Measurements from ENCODE around the gene PRELID1. TPM values are rescaled to one million over a fixed set of nuclear protein-coding genes. Genes with fewer than 3 reads are reported as not detected.
A peak's percentile ranks its signal among the peaks of the same experiment; 100 is the strongest.

PRELID1 gene
- polyA plus RNA-seq, 3 donors: 264 to 510 (median 490) TPM

- no peak overlapping the region for H3K27ac ChIP-seq (ENCODE audit: low read depth in 1 of 2, low read length in 2 of 2)
- H3K4me3 ChIP-seq (replicated peaks in 1 of 3; ENCODE audit: low read depth in 2 of 3, low read length in 3 of 3): peak overlapping the region in 1 of 3 experiments; percentile 99
- H3K36me3 ChIP-seq (replicated peaks in 1 of 2; ENCODE audit: control insufficient read depth in 1 of 2, insufficient read depth in 2 of 2, low read length in 2 of 2): peaks cover 26 to 49% of the 10 kb centered on the region in 2 donors
- peaks cover 63% of the 10 kb centered on the region for H4K20me1 ChIP-seq (ENCODE audit: insufficient read depth, low read length)
- peaks cover 42 to 52% of the 10 kb centered on the region in 2 donors for H3K4me1 ChIP-seq (ENCODE audit: control insufficient read depth in 1 of 2, insufficient read depth in 2 of 2, low read length in 2 of 2)
- no peak for DNase-seq
- 71% methylated on average over 2 of the region's 3 CpGs for WGBS (ENCODE audit: insufficient coverage)
- no peaks in the 10 kb centered on the region for H3K27me3 ChIP-seq (ENCODE audit: control insufficient read depth in 2 of 2, insufficient read depth in 2 of 2, low read length in 2 of 2)
- TF ChIP-seq, protein P1, sequence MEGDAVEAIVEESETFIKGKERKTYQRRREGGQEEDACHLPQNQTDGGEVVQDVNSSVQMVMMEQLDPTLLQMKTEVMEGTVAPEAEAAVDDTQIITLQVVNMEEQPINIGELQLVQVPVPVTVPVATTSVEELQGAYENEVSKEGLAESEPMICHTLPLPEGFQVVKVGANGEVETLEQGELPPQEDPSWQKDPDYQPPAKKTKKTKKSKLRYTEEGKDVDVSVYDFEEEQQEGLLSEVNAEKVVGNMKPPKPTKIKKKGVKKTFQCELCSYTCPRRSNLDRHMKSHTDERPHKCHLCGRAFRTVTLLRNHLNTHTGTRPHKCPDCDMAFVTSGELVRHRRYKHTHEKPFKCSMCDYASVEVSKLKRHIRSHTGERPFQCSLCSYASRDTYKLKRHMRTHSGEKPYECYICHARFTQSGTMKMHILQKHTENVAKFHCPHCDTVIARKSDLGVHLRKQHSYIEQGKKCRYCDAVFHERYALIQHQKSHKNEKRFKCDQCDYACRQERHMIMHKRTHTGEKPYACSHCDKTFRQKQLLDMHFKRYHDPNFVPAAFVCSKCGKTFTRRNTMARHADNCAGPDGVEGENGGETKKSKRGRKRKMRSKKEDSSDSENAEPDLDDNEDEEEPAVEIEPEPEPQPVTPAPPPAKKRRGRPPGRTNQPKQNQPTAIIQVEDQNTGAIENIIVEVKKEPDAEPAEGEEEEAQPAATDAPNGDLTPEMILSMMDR (IDR thresholded peaks at IDR 0.05): no peak
- H3K9ac ChIP-seq (ENCODE audit: insufficient read depth, low read length, poor library complexity, severe bottlenecking): no peak overlapping the region
- Mint-ChIP-seq H3K27ac (no peak overlapping the region), H3K9me3 (no peaks in the 10 kb centered on the region), H3K4me3 (no peak overlapping the region), H3K36me3 (peaks cover 29 to 46% of the 10 kb centered on the region in 2 donors), H3K4me1 (peaks cover 51% of the 10 kb centered on the region), H3K27me3 (ENCODE audit: low read depth in 3 of 3) (peaks cover 0 to 1% (median 0%) of the 10 kb centered on the region in 3 donors)
- intact Hi-C loops (cut with micrococcal nuclease): loop anchor here in 1 of 2 donors (5.0 kb wide), 1 partner anchor 37 kb away; the partner anchor contains the start of gene MXD3
- peaks cover 75% of the 10 kb centered on the region for H3K79me2 ChIP-seq (ENCODE audit: insufficient read depth, low read length)
- H2AFZ ChIP-seq (ENCODE audit: insufficient read depth, low read depth, low read length, poor library complexity, severe bottlenecking): no peak overlapping the region
- H3K9me3 ChIP-seq (replicated peaks in 1 of 2; ENCODE audit: control insufficient read depth in 1 of 2, insufficient read depth in 1 of 2, low read length in 2 of 2): no peaks in the 10 kb centered on the region
- no peak overlapping the region for H3K4me2 ChIP-seq (replicated peaks; ENCODE audit: extremely low read depth, low read length, poor library complexity, severe bottlenecking)
Measured at GRCh38 chr5:177349362-177349647, 45.7 kb downstream of the PRELID1 start.

DNA sequence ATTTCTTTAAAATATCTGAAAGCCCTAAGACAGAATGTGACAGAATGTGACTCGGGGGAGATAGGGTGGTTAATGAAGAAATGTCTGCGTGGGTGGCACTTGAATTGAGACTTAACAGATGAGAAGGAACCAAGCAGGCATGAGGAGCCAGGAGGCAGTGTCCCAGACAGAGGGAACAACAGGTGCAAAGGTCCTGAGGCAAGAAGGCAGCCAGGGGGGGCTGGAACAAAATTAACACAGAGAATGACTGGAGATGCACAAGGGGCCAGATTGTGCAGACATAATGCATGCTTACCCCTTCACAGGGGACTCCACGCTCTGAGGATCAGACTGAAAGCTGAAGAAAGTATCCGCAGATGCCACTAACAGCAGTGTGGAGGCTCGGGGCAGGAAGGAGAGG lies 46.2 kb downstream of the PRELID1 start:
- H3K9me3 ChIP-seq (replicated peaks in 1 of 2; ENCODE audit: control insufficient read depth in 1 of 2, insufficient read depth in 1 of 2, low read length in 2 of 2): no peaks in the 10 kb centered on the region
- H3K79me2 ChIP-seq (ENCODE audit: insufficient read depth, low read length): peaks cover 71% of the 10 kb centered on the region
- intact Hi-C loops (cut with micrococcal nuclease): loop anchor here (5.0 kb wide), 2 partner anchors 37 to 42 kb away; partner anchors contain the start of gene MXD3 (in 1 of the 2)
- H3K4me1 ChIP-seq (ENCODE audit: control insufficient read depth in 1 of 2, insufficient read depth in 2 of 2, low read length in 2 of 2): peaks cover 47 to 56% of the 10 kb centered on the region in 2 donors
- H3K36me3 ChIP-seq (replicated peaks in 1 of 2; ENCODE audit: control insufficient read depth in 1 of 2, insufficient read depth in 2 of 2, low read length in 2 of 2): peaks cover 26 to 45% of the 10 kb centered on the region in 2 donors
- DNase-seq: no peak
- TF ChIP-seq, protein P1 (IDR thresholded peaks at IDR 0.05): no peak
- no peaks in the 10 kb centered on the region for H3K27me3 ChIP-seq (ENCODE audit: control insufficient read depth in 2 of 2, insufficient read depth in 2 of 2, low read length in 2 of 2)
- Mint-ChIP-seq H3K4me1 (peaks cover 56% of the 10 kb centered on the region), H3K9me3 (no peaks in the 10 kb centered on the region), H3K4me3 (peak overlapping the region in 1 of 2 donors; percentile 21), H3K27ac (peak overlapping the region in 2 of 7 donors; percentile 22 to 44), H3K27me3 (ENCODE audit: low read depth in 3 of 3) (peaks cover 0 to 1% (median 0%) of the 10 kb centered on the region in 3 donors), H3K36me3 (peaks cover 27 to 44% of the 10 kb centered on the region in 2 donors)
- H4K20me1 ChIP-seq (ENCODE audit: insufficient read depth, low read length): peaks cover 59% of the 10 kb centered on the region
- peak overlapping the region; percentile 95 for H3K4me2 ChIP-seq (replicated peaks; ENCODE audit: extremely low read depth, low read length, poor library complexity, severe bottlenecking)
- WGBS (ENCODE audit: insufficient coverage): 100% methylated on average over 5 of the region's 5 CpGs
- peak overlapping the region in 1 of 3 experiments; percentile 99 for H3K4me3 ChIP-seq (replicated peaks in 1 of 3; ENCODE audit: low read depth in 2 of 3, low read length in 3 of 3)
- H3K9ac ChIP-seq (ENCODE audit: insufficient read depth, low read length, poor library complexity, severe bottlenecking): no peak overlapping the region
- H2AFZ ChIP-seq (ENCODE audit: insufficient read depth, low read depth, low read length, poor library complexity, severe bottlenecking): no peak overlapping the region
- H3K27ac ChIP-seq (ENCODE audit: low read depth in 1 of 2, low read length in 2 of 2): no peak overlapping the region

Data from CD14-positive monocyte (primary cell).